DMS153 treated with DMSO at 0.1 percent for 48 hours (cell line): ENCODE results near the gene COL16A1.

Experiments used
- DNase-seq: peaks from one replicate; lab custom pipeline; 2025; ENCODE audit not compliant: unreplicated experiment; lab: John Stamatoyannopoulos, UW

COL16A1 gene

GRCh38 chr1:31627301-31627929 lies 76.4 kb downstream of the COL16A1 start:
- no peak for DNase-seq

- DNase-seq = no peak
Observed at GRCh38 chr1:31626223-31627207, 77.3 kb downstream of the COL16A1 start.

GRCh38 chr1:31625561-31626222 lies 78.1 kb downstream of the COL16A1 start:
- DNase-seq = no peak

GRCh38 chr1:31624731-31625514 lies 78.9 kb downstream of the COL16A1 start:
- no peak for DNase-seq

- DNase-seq = no peak
Observed at GRCh38 chr1:31624309-31624708, 79.5 kb downstream of the COL16A1 start.

GRCh38 chr1:31623365-31623764 lies 80.5 kb downstream of the COL16A1 start:
- no peak for DNase-seq

GRCh38 chr1:31621847-31622730 lies 81.7 kb downstream of the COL16A1 start:
- no peak for DNase-seq

GRCh38 chr1:31621498-31621820 lies 82.4 kb downstream of the COL16A1 start:
- DNase-seq = no peak

GRCh38 chr1:31620631-31621497 lies 83.0 kb downstream of the COL16A1 start:
- no peak for DNase-seq

GRCh38 chr1:31618916-31619846 lies 84.6 kb downstream of the COL16A1 start:
- DNase-seq = no peak

- peak; percentile 64 for DNase-seq
Observed at GRCh38 chr1:31617916-31618746, 85.7 kb downstream of the COL16A1 start.

GRCh38 chr1:31617218-31617915 lies 86.5 kb downstream of the COL16A1 start, which contains the start of gene HCRTR1:
TSS of gene HCRTR1 (plus strand) at chr1:31617689. CDS start at chr1:31619193, 1,504 bp downstream.
- DNase-seq = no peak

GRCh38 chr1:31615939-31616338 lies 87.9 kb downstream of the COL16A1 start:
- DNase-seq = no peak

- DNase-seq = no peak
Observed at GRCh38 chr1:31615414-31615813, 88.4 kb downstream of the COL16A1 start.

GRCh38 chr1:31614414-31615005 lies 89.3 kb downstream of the COL16A1 start:
- DNase-seq = no peak

- DNase-seq = no peak
Observed at GRCh38 chr1:31609514-31610118, 94.2 kb downstream of the COL16A1 start.
